ENCODE measurements around the gene CCAR1. TPM values are rescaled to one million over a fixed set of nuclear protein-coding genes. Genes with fewer than 3 reads are reported as not detected.
"Not testable (repeated sequence)": the region's sequence is repeated elsewhere in the genome, so short reads cannot be mapped to it uniquely, and the experiment has no call there.

CCAR1 gene
- total and polyA plus RNA-seq, 7 experiments from 2014 or later: 31.7 to 89.5 (median 87.7) TPM

DNA sequence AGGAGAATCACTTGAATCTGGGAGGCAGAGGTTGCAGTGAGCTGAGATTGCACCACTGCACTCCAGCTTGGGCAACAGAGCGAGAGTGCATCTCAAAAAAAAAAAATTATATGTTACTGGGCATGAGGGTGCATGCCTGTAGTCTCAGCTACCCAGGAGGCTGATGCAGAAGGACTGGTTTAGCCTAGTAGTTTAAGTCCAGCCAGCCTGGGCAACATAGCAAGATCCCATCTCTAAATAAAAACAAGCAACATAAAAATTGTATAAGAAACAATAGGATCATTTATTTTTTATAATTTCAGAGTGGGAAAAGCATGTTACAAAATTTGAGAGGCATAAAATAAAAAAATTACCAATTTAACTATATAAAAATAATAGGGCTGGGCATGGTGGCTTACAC is 15.5 kb upstream of the CCAR1 start:
- H3K36me3 Mint-ChIP-seq: peaks cover 0 to 4% (median 0%) of the 10 kb centered on the region in 5 donors
- CTCF ChIA-PET: no interaction called here
- no peak for DNase-seq

DNA sequence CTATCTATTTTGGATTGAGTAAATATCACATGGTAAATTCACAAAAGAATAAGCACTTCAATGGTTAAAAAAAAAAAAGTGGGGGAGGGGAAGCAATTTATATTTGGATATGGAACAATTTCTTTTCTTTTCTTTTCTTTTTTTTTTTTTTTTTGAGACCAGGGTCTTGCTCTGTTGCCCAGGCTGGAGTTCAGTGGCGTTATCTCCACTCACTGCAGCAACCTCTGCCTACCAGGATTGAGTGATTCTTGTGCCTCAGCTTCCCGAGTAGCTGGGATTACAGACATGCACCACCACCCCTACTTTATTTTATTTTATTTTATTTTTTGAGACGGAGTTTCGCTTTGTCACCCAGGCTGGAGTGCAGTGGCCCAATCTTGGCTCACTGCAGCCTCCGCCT is 12.1 kb upstream of the CCAR1 start:
- H3K36me3 Mint-ChIP-seq; H3K27ac Mint-ChIP-seq; H3K9me3 ChIP-seq (ENCODE audit: control insufficient read depth in 2 of 3, low read length in 3 of 3); H3K4me1 Mint-ChIP-seq; H3K9me3 Mint-ChIP-seq; H3K4me1 ChIP-seq (ENCODE audit: control insufficient read depth in 2 of 2, insufficient read depth in 2 of 2, low read length in 2 of 2); H3K27me3 Mint-ChIP-seq; ATAC-seq; H3K36me3 ChIP-seq (ENCODE audit: control insufficient read depth in 2 of 3, insufficient read depth in 3 of 3, low read length in 3 of 3); H3K27ac ChIP-seq (ENCODE audit: low read depth, low read length); H3K27me3 ChIP-seq (ENCODE audit: control insufficient read depth in 2 of 2, insufficient read depth in 2 of 2, low read length in 2 of 2); H3K4me3 Mint-ChIP-seq; DNase-seq; H3K4me3 ChIP-seq (ENCODE audit: low read length); intact Hi-C loops (cut with micrococcal nuclease): not testable (repeated sequence)
- CTCF ChIA-PET: interaction anchor here (0.6 kb wide), 1 partner anchor 208 kb away, joined by 3 read pairs; no protein-coding TSS in a partner anchor
- POLR2A ChIA-PET: interaction anchor here (0.7 kb wide), 1 partner anchor 13 kb away, joined by 4 read pairs; no protein-coding TSS in a partner anchor

More for the DNA sequence above, 15.5 kb upstream of the CCAR1 start:
- H3K27me3 ChIP-seq (ENCODE audit: control insufficient read depth in 2 of 2, insufficient read depth in 2 of 2, low read length in 2 of 2): no peaks in the 10 kb centered on the region
- Mint-ChIP-seq H3K4me1 (no peaks in the 10 kb centered on the region), H3K27ac (no peak overlapping the region), H3K9me3 (no peaks in the 10 kb centered on the region), H3K27me3 (no peaks in the 10 kb centered on the region), H3K4me3 (no peak overlapping the region)
- no peak overlapping the region for H3K4me3 ChIP-seq (ENCODE audit: low read length)
- no peak overlapping the region for H3K27ac ChIP-seq (ENCODE audit: low read depth, low read length)
- no peaks in the 10 kb centered on the region for H3K36me3 ChIP-seq (ENCODE audit: control insufficient read depth in 2 of 3, insufficient read depth in 3 of 3, low read length in 3 of 3)
- intact Hi-C loops (cut with micrococcal nuclease): no loop called here
- H3K4me1 ChIP-seq (ENCODE audit: control insufficient read depth in 2 of 2, insufficient read depth in 2 of 2, low read length in 2 of 2): no peaks in the 10 kb centered on the region
- POLR2A ChIA-PET: no interaction called here
- H3K9me3 ChIP-seq (ENCODE audit: control insufficient read depth in 2 of 3, low read length in 3 of 3): no peaks in the 10 kb centered on the region
- ATAC-seq: no peak

DNA sequence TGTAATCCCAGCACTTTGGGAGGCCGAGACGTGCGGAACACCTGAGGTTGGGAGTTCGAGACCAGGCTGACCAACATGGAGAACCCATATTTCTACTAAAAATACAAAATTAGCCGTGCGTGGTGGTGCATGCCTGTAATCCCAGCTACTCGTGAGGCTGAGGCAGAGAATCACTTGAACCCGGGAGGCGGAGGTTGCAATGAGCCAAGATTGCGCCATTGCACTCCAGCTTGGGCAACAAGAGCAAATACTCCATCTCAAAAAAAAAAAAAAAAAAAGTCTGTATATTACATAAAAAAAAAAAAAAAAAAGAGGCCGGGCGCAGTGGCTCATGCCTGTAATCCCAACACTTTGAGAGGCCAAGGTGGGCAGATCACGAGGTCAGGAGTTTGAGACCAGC is 8.0 kb upstream of the CCAR1 start:
- DNase-seq; H3K27me3 ChIP-seq (ENCODE audit: control insufficient read depth in 2 of 2, insufficient read depth in 2 of 2, low read length in 2 of 2); H3K27ac Mint-ChIP-seq; H3K4me1 Mint-ChIP-seq; intact Hi-C loops (cut with micrococcal nuclease); H3K9me3 Mint-ChIP-seq; H3K4me3 Mint-ChIP-seq; H3K36me3 ChIP-seq (ENCODE audit: control insufficient read depth in 2 of 3, insufficient read depth in 3 of 3, low read length in 3 of 3); H3K27me3 Mint-ChIP-seq; H3K27ac ChIP-seq (ENCODE audit: low read depth, low read length); H3K36me3 Mint-ChIP-seq; H3K9me3 ChIP-seq (ENCODE audit: control insufficient read depth in 2 of 3, low read length in 3 of 3); H3K4me1 ChIP-seq (ENCODE audit: control insufficient read depth in 2 of 2, insufficient read depth in 2 of 2, low read length in 2 of 2); CTCF ChIA-PET; POLR2A ChIA-PET; H3K4me3 ChIP-seq (ENCODE audit: low read length); ATAC-seq: not testable (repeated sequence)

DNA sequence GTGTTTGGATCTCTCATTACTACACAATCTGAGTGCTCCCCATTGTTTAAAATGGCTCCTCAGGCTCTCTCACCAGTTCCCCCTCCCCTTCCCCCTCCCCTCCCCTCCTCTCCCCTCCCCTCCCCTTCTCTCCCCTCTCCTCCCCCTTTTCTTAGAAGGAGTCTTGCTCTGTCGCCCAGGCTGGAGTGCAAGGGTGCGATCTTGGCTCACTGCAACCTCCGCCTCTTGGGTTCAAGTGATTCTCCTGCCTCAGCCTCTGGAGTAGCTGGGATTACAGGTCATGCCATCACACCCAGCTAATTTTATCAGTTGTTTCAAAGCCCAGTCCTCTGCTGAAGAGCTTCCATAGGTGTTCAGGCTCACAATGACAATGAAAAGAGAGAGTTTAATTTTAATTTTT is 3.6 kb upstream of the CCAR1 start:
- Histone ChIP-seq H3K36me3 (ENCODE audit: control insufficient read depth in 2 of 3, insufficient read depth in 3 of 3, low read length in 3 of 3) (peaks cover 0 to 10% (median 0%) of the 10 kb centered on the region in 3 experiments), H3K27ac (ENCODE audit: low read depth, low read length) (no peak overlapping the region), H3K27me3 (ENCODE audit: control insufficient read depth in 2 of 2, insufficient read depth in 2 of 2, low read length in 2 of 2) (no peaks in the 10 kb centered on the region), H3K4me1 (ENCODE audit: control insufficient read depth in 2 of 2, insufficient read depth in 2 of 2, low read length in 2 of 2) (peaks cover 3% of the 10 kb centered on the region in 2 donors), H3K9me3 (ENCODE audit: control insufficient read depth in 2 of 3, low read length in 3 of 3) (no peaks in the 10 kb centered on the region), H3K4me3 (ENCODE audit: low read length) (no peak overlapping the region)
- intact Hi-C loops (cut with micrococcal nuclease): no loop called here
- DNase-seq (no peak), ATAC-seq (no peak)
- ChIA-PET CTCF (no interaction called here), POLR2A (no interaction called here)
- H3K9me3 Mint-ChIP-seq: peaks cover 0 to 5% (median 0%) of the 10 kb centered on the region in 11 donors
- H3K4me1 Mint-ChIP-seq: peaks cover 7 to 15% (median 12%) of the 10 kb centered on the region in 7 donors
- peaks cover 0 to 12% (median 5%) of the 10 kb centered on the region in 5 donors for H3K36me3 Mint-ChIP-seq
- H3K27me3 Mint-ChIP-seq: peaks cover 0 to 2% (median 0%) of the 10 kb centered on the region in 5 donors
- peak overlapping the region in 1 of 9 donors; percentile 13 for H3K27ac Mint-ChIP-seq
- peak overlapping the region in 1 of 10 donors; percentile 34 for H3K4me3 Mint-ChIP-seq

DNA sequence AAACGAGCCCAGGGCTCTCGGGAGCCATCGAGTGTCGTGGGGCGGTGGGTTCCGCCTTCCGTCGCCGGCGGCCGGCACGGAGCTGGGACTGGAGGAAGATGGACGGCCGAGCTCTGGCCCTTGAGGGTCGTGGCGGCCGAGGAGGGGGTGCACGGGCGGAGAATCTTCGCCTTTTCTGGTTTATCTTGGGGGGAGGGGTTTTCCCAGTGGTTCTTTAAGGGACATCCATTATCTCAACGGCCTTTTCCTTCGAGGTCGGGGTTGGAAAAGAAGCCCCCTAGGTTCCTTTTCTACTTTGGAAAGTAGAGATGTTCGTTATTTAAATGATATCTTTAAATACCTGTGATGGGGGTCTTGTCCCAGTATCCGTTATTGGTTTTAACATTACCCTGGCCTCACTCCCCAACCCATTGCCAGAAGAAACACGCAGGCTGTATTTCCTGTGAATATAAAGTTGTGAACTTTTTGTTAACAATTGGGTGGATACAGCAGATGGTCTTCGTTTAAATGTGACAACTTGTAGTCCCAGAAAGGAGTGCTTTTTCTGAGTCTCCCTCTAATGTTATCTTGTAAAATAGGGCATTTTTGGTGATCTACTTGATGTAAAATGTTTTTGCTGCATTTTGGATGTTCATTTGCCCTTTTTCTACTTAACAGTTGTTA is 765 bp downstream of the CCAR1 start:
- DNase-seq (peak in 4 of 9 donors; percentile 4 to 18 (median 15)), ATAC-seq (peak; percentile 1)
- peak overlapping the region; percentile 96 for H3K27ac ChIP-seq (ENCODE audit: low read depth, low read length)
- H3K4me1 ChIP-seq (ENCODE audit: control insufficient read depth in 2 of 2, insufficient read depth in 2 of 2, low read length in 2 of 2): peaks cover 6 to 7% of the 10 kb centered on the region in 2 donors
- Mint-ChIP-seq H3K27me3 (peaks cover 0 to 2% (median 0%) of the 10 kb centered on the region in 5 donors), H3K27ac (peak overlapping the region; percentile 74 to 99 (median 97)), H3K9me3 (peaks cover 0 to 5% (median 0%) of the 10 kb centered on the region in 11 donors), H3K36me3 (peaks cover 0 to 23% (median 12%) of the 10 kb centered on the region in 5 donors), H3K4me3 (peak overlapping the region; percentile 87 to 100 (median 96)), H3K4me1 (peaks cover 10 to 28% (median 20%) of the 10 kb centered on the region in 7 donors)
- H3K4me3 ChIP-seq (ENCODE audit: low read length): peak overlapping the region; percentile 64
- H3K9me3 ChIP-seq (ENCODE audit: control insufficient read depth in 2 of 3, low read length in 3 of 3): no peaks in the 10 kb centered on the region
- peaks cover 0 to 27% (median 0%) of the 10 kb centered on the region in 3 experiments for H3K36me3 ChIP-seq (ENCODE audit: control insufficient read depth in 2 of 3, insufficient read depth in 3 of 3, low read length in 3 of 3)
- CTCF ChIA-PET: interaction anchor here (0.5 to 1.3 kb wide), 2 partner anchors 171 to 278 kb away, joined by 4 to 7 read pairs; no protein-coding TSS in a partner anchor
- POLR2A ChIA-PET: interaction anchor here (0.6 to 1.5 kb wide), 6 partner anchors 10 to 685 kb away, joined by 3 to 6 read pairs (median 4); partner anchors contain the start of genes HNRNPH3, PBLD and STOX1
- H3K27me3 ChIP-seq (ENCODE audit: control insufficient read depth in 2 of 2, insufficient read depth in 2 of 2, low read length in 2 of 2): no peaks in the 10 kb centered on the region
- intact Hi-C loops (cut with micrococcal nuclease): loop anchor here (1.0 to 10.0 kb wide), 19 partner anchors 107 to 957 kb away; partner anchors contain the start of genes DDX21 (in 2 of the 2), DDX50 (in 2 of the 2), RUFY2 (in 2 of the 2) and SIRT1 (in 2 of the 2)

DNA sequence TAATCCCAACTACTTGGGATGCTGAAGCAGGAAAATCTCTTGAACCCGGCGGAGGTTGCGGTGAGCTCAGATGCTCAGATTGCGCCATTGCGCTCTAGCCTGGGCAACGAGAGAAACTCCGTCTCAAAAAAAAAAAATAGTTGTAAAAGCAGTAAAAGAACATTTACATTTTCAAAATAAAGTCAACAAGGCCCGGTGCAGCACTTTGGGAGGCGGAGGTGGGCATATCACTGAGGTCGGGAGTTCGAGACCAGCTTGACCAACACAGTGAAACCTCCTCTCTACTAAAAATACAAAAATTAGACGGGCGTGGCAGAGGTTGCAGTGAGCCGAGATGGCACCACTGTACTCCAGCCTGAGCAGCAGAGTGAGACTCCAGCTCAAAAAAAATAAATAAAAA is 4.0 kb downstream of the CCAR1 start:
- no peak for DNase-seq
- H3K9me3 Mint-ChIP-seq: peaks cover 0 to 5% (median 0%) of the 10 kb centered on the region in 11 donors
- intact Hi-C loops (cut with micrococcal nuclease): loop anchor here in 1 of 2 donors (10.0 kb wide), 1 partner anchor 510 kb away; no protein-coding TSS in a partner anchor

More for the DNA sequence above, 4.0 kb downstream of the CCAR1 start:
- peak overlapping the region in 1 of 10 donors; percentile 9 for H3K4me3 Mint-ChIP-seq
- Histone ChIP-seq H3K4me3 (ENCODE audit: low read length) (no peak overlapping the region), H3K27me3 (ENCODE audit: control insufficient read depth in 2 of 2, insufficient read depth in 2 of 2, low read length in 2 of 2) (no peaks in the 10 kb centered on the region), H3K27ac (ENCODE audit: low read depth, low read length) (no peak overlapping the region), H3K9me3 (ENCODE audit: control insufficient read depth in 2 of 3, low read length in 3 of 3) (no peaks in the 10 kb centered on the region), H3K4me1 (ENCODE audit: control insufficient read depth in 2 of 2, insufficient read depth in 2 of 2, low read length in 2 of 2) (peaks cover 6 to 7% of the 10 kb centered on the region in 2 donors), H3K36me3 (ENCODE audit: control insufficient read depth in 2 of 3, insufficient read depth in 3 of 3, low read length in 3 of 3) (peaks cover 0 to 48% (median 4%) of the 10 kb centered on the region in 3 experiments)
- ChIA-PET CTCF (no interaction called here), POLR2A (interaction anchor here (0.7 kb wide), 1 partner anchor 317 kb away, joined by 3 read pairs; no protein-coding TSS in a partner anchor)
- H3K36me3 Mint-ChIP-seq: peaks cover 4 to 25% (median 22%) of the 10 kb centered on the region in 5 donors
- ATAC-seq: no peak
- H3K27ac Mint-ChIP-seq: peak overlapping the region in 2 of 9 donors; percentile 17 to 25
- H3K4me1 Mint-ChIP-seq: peaks cover 10 to 34% (median 26%) of the 10 kb centered on the region in 7 donors
- H3K27me3 Mint-ChIP-seq: no peaks in the 10 kb centered on the region
